Neural cell (in vitro differentiated cells): ENCODE data around the gene INPP5D. TPM values are rescaled to one million over a fixed set of nuclear protein-coding genes. Genes with fewer than 3 reads are reported as not detected.

ENCODE experiments used
- H2AFZ ChIP-seq: fragments of 200-600, 300-800 bp; sonication (generic), shearing (Covaris generic); 2 replicates; pipeline ENCODE4 v1.6.0; 2014; ENCODE audit warnings: low read depth, mild to moderate bottlenecking, antibody characterized with exemption, low read length, moderate library complexity
- H3F3A ChIP-seq: fragments of 200-600 bp; shearing (Covaris generic); 2 replicates; pipeline ENCODE4 v1.6.1; 2016; ENCODE audit warnings: mild to moderate bottlenecking, moderate library complexity, mixed read lengths, antibody characterized with exemption, low read length; ENCODE audit not compliant: insufficient read depth, poor library complexity, severe bottlenecking
- H3K27ac ChIP-seq: fragments of 200-600, 300-800 bp; sonication (generic), shearing (Covaris generic); 2 replicates; pipeline ENCODE4 v1.5.1; 2014; ENCODE audit warnings: mild to moderate bottlenecking, low read length, moderate library complexity
- H3K27me3 ChIP-seq: fragments of 300-800, 200-600 bp; sonication (generic), shearing (Covaris generic); 2 replicates; pipeline ENCODE4 v1.6.0; 2014; ENCODE audit warnings: mild to moderate bottlenecking, low read depth, low read length, moderate library complexity; ENCODE audit not compliant: insufficient read depth
- H3K36me3 ChIP-seq: fragments of 300-800, 200-600 bp; sonication (generic), shearing (Covaris generic); 2 replicates; pipeline ENCODE4 v1.5.1; 2014; ENCODE audit warnings: mild to moderate bottlenecking, antibody characterized with exemption, low read length, moderate library complexity; ENCODE audit not compliant: insufficient read depth
- H3K4me2 ChIP-seq: fragments of 300-800, 200-600 bp; sonication (generic), shearing (Covaris generic); 2 replicates; pipeline ENCODE4 v1.6.0; 2014; ENCODE audit warnings: mild to moderate bottlenecking, low read length
- H3K4me3 ChIP-seq: fragments of 300-800, 200-600 bp; sonication (generic), shearing (Covaris generic); 2 replicates; pipeline ENCODE4 v1.5.1; 2014; ENCODE audit warnings: mild to moderate bottlenecking, low read length, moderate library complexity
- H3K79me2 ChIP-seq: fragments of 200-600 bp; shearing (Covaris generic); replicated peaks from 2 replicates; pipeline ENCODE4 v1.6.0; 2014; ENCODE audit warnings: mild to moderate bottlenecking, low read length, moderate library complexity; ENCODE audit not compliant: insufficient read depth
- H3K9ac ChIP-seq: fragments of 300-800, 200-600 bp; sonication (generic), shearing (Covaris generic); 2 replicates; pipeline ENCODE4 v1.6.1; 2016; ENCODE audit warnings: mild to moderate bottlenecking, low read length, mixed read lengths
- H3K9me2 ChIP-seq: fragments of 200-600 bp; shearing (Covaris generic); 2 replicates; pipeline ENCODE4 v1.6.1; 2016; ENCODE audit warnings: mild to moderate bottlenecking, low read length, mixed read lengths; ENCODE audit not compliant: insufficient read depth
- H3K9me3 ChIP-seq: fragments of 200-600, 300-800 bp; sonication (generic), shearing (Covaris generic); 2 replicates; pipeline ENCODE4 v1.6.1; 2016; ENCODE audit warnings: mild to moderate bottlenecking, mixed run types, low read length, moderate library complexity, mixed read lengths
- H4K20me1 ChIP-seq: fragments of 200-600 bp; shearing (Covaris generic); 2 replicates; pipeline ENCODE4 v1.6.1; 2016; ENCODE audit warnings: mild to moderate bottlenecking, mixed run types; ENCODE audit not compliant: insufficient read depth
- CTCF ChIP-seq: fragments of 450-650 bp; IDR thresholded peaks from 2 replicates; pipeline ENCODE4 v1.5.1; 2014; ENCODE audit warnings: antibody characterized with exemption, mild to moderate bottlenecking, moderate library complexity; ENCODE audit not compliant: poor library complexity, severe bottlenecking
- EP300 ChIP-seq: fragments of 450-650 bp; conservative IDR thresholded peaks from 2 replicates; pipeline ENCODE4 v1.6.1; 2014; ENCODE audit warnings: antibody characterized with exemption, mild to moderate bottlenecking, moderate library complexity; ENCODE audit not compliant: poor library complexity, severe bottlenecking
- EZH2 ChIP-seq: fragments of 200-600, 300-800 bp; shearing (Covaris generic), sonication (generic); IDR thresholded peaks from 2 replicates; pipeline ENCODE4 v1.6.1; 2014; ENCODE audit warnings: antibody characterized with exemption, low read length, borderline replicate concordance, mild to moderate bottlenecking; ENCODE audit not compliant: insufficient read depth, poor library complexity, severe bottlenecking
- MXI1 ChIP-seq: fragments of 450-650 bp; conservative IDR thresholded peaks from 2 replicates; pipeline ENCODE4 v1.6.1; 2014; ENCODE audit warnings: antibody characterized with exemption, mild to moderate bottlenecking; ENCODE audit not compliant: poor library complexity, severe bottlenecking
- POLR2AphosphoS5 ChIP-seq: IDR thresholded peaks from 2 replicates; pipeline ENCODE4 v1.6.1; 2012
- RAD21 ChIP-seq: fragments of 450-650 bp; conservative IDR thresholded peaks from 2 replicates; pipeline ENCODE4 v1.6.1; 2014; ENCODE audit warnings: antibody characterized with exemption, mild to moderate bottlenecking, moderate library complexity
- REST ChIP-seq: IDR thresholded peaks from 2 replicates; pipeline ENCODE4 v1.6.1; 2012; ENCODE audit warnings: borderline replicate concordance
- SMC3 ChIP-seq: fragments of 450-650 bp; conservative IDR thresholded peaks from 2 replicates; pipeline ENCODE4 v1.6.1; 2014; ENCODE audit warnings: antibody characterized with exemption, mild to moderate bottlenecking, moderate library complexity; ENCODE audit not compliant: poor library complexity
- TAF1 ChIP-seq: IDR thresholded peaks from 2 replicates; pipeline ENCODE4 v1.6.1; 2012; ENCODE audit warnings: low read depth
- polyA plus RNA-seq: library from polyadenylated mRNA; depleted of rRNA; stranded (reverse); fragments of >200 nt; gene quantifications from 2 replicates; pipeline ENCODE4 v1.2.3, GENCODE V29; 2014

The INPP5D gene
- polyA plus RNA-seq, 1 donor from 2014 or later, result not detected

GRCh38 chr2:233209533-233210171 lies 149.5 kb downstream of the INPP5D start:
- Histone ChIP-seq H3K4me3 (no peak overlapping the region), H4K20me1 (no peaks in the 10 kb centered on the region), H3F3A (no peaks in the 10 kb centered on the region), H3K27me3 (no peaks in the 10 kb centered on the region), H3K79me2 (no peaks in the 10 kb centered on the region), H3K9me2 (no peaks in the 10 kb centered on the region), H2AFZ (no peak overlapping the region), H3K9ac (no peak overlapping the region), H3K9me3 (no peaks in the 10 kb centered on the region), H3K27ac (peak overlapping the region; percentile 19), H3K4me2 (no peak overlapping the region), H3K36me3 (no peaks in the 10 kb centered on the region)
- TF ChIP-seq EP300 (no peak), REST (no peak), POLR2AphosphoS5 (no peak), EZH2 (no peak), TAF1 (no peak), RAD21 (no peak), CTCF (no peak), SMC3 (no peak), MXI1 (no peak)

- Histone ChIP-seq H3K36me3 (no peaks in the 10 kb centered on the region), H3F3A (no peaks in the 10 kb centered on the region), H4K20me1 (no peaks in the 10 kb centered on the region), H3K79me2 (no peaks in the 10 kb centered on the region), H3K9me2 (no peaks in the 10 kb centered on the region), H3K9ac (no peak overlapping the region), H3K4me3 (no peak overlapping the region), H3K4me2 (no peak overlapping the region), H3K9me3 (no peaks in the 10 kb centered on the region), H3K27me3 (no peaks in the 10 kb centered on the region), H2AFZ (no peak overlapping the region), H3K27ac (no peak overlapping the region)
- TF ChIP-seq TAF1 (no peak), RAD21 (no peak), MXI1 (no peak), SMC3 (no peak), EP300 (no peak), CTCF (no peak), POLR2AphosphoS5 (no peak), REST (no peak), EZH2 (no peak)
These were observed 150.1 kb downstream of the INPP5D start for GRCh38 chr2:233210281-233210680.
